ENCODE results near the gene DHRS4L2.
"Not testable (repeated sequence)": the region's sequence is repeated elsewhere in the genome, so short reads cannot be mapped to it uniquely, and the experiment has no call there.

The DHRS4L2 gene

DNA sequence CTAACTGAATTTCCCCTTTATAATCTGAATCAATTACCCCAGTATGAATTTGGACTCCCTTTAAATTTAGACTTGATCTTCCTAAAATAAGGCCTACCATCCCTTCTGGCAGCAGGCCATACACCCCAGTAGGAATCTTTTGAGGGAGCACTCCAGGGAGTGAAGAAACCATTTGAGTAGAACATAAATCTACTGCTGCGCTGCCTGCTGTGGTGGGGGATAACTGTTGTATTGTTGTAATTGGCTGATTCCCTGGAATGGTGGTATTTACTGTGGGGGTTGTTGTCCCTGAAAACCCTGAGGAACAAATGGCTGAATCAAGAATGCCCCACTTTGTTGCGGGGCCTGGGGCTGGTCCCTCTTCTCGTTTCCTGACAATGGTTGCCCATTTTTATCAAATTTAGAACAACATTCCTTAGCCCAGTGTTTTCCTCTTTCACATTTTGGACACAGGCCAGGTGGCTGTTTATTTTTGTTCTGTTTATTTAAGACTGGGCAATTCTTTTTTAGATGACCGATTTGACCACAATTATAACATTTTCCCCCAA, 24.1 kb downstream of the DHRS4L2 start:
- not testable (repeated sequence) for H3K79me1 ChIP-seq (ENCODE audit: low read length); H2BK5ac ChIP-seq (ENCODE audit: low read depth, low read length, poor library complexity); H4K12ac ChIP-seq (ENCODE audit: low read depth, low read length); H3K27me3 ChIP-seq (ENCODE audit: insufficient read depth, low read length); H3K4me2 ChIP-seq (ENCODE audit: low read length); H3K18ac ChIP-seq (ENCODE audit: low read length); H3K9ac ChIP-seq (ENCODE audit: low read length); H2BK120ac ChIP-seq (ENCODE audit: insufficient read depth, low read length, poor library complexity); H4K91ac ChIP-seq (ENCODE audit: low read depth, low read length); H3K14ac ChIP-seq (ENCODE audit: low read length); H3K4me1 ChIP-seq (ENCODE audit: control insufficient read depth in 1 of 2, insufficient read depth in 2 of 2, low read length in 2 of 2); H3K23ac ChIP-seq (ENCODE audit: low read length); DNase-seq; H3K27ac ChIP-seq (ENCODE audit: low read depth, low read length); H4K8ac ChIP-seq (ENCODE audit: low read depth, low read length); H2AK5ac ChIP-seq (ENCODE audit: low read length); H3K36me3 ChIP-seq (ENCODE audit: control insufficient read depth in 1 of 2, insufficient read depth in 2 of 2, low read length in 2 of 2); H2BK12ac ChIP-seq (ENCODE audit: low read length); H2AFZ ChIP-seq (ENCODE audit: insufficient read depth, low read length, poor library complexity); H3K4ac ChIP-seq (ENCODE audit: low read depth, low read length); H3K9me3 ChIP-seq (ENCODE audit: insufficient read depth, low read depth, low read length); H3K79me2 ChIP-seq (ENCODE audit: control insufficient read depth, insufficient read depth, low read length, poor library complexity); H3K4me3 ChIP-seq (ENCODE audit: low read depth, low read length)
- WGBS (ENCODE audit: extremely low coverage, insufficient coverage, insufficient read length): no CpG with 5 or more reads among the region's 4 CpGs

DNA sequence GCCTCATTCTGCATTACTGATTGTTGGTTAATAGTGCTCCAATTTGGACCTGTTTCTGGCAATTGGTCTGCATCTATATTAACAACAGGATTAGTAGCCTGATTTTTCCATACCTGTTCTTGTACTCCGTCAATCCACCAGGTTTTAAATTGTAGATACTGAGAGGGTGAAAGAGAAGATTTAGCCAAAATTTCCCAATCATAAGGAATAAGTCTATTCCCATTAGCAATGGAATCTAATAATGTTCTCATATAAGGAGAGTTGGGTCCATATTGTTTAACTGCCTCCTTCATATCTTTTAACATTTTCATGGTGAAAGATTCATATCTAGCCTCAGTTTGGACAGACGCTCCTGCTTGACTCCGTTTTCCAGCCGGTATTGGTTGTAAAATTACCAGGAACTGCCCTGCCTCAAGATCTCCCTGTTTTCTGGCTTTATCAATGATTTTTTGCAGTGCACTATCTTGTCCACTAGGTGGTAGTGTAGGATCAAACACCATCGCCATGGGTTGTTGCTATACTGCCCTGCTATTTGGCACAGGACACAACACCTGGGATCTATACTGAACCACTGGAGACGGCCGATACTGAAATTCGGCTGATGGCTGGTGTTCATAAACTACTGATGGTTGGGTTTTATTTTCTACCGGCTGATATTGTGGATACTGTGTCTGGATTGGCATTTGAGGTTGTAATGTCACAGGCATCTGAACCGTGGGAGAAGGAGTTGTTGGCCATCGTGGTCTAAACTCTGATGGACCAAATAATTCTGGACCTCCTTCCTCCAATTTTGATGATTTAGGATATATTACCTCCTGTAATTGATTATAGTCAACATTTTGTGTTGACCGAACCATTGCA, 25.2 kb downstream of the DHRS4L2 start:
- no peak overlapping the region for H3K27ac ChIP-seq (ENCODE audit: low read depth, low read length)

DNA sequence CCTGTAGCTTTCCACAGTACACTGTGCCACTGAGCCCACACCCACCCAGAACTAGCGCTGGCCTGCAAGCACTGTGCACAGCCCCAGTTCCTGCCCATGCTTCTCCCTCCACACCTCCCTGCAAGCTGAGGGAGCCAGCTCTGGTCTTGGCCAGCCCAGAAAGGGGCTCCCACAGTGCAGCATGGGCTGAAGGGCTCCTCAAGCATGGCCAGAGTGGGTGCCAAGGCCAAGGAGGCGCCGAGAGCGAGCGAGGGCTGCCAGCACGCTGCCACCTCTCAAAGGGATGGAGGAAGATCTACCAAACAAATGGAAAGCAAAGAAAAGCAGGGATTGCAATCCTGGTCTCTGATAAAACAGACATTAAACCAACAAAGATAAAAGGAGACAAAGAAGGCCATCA, 27.0 kb downstream of the DHRS4L2 start:
- not testable (repeated sequence) for H3K4ac ChIP-seq (ENCODE audit: low read depth, low read length); H2BK120ac ChIP-seq (ENCODE audit: insufficient read depth, low read length, poor library complexity); H2AFZ ChIP-seq (ENCODE audit: insufficient read depth, low read length, poor library complexity); H4K8ac ChIP-seq (ENCODE audit: low read depth, low read length); H3K18ac ChIP-seq (ENCODE audit: low read length); H4K12ac ChIP-seq (ENCODE audit: low read depth, low read length); H4K91ac ChIP-seq (ENCODE audit: low read depth, low read length); DNase-seq; H3K23ac ChIP-seq (ENCODE audit: low read length); H3K27ac ChIP-seq (ENCODE audit: low read depth, low read length); H2AK5ac ChIP-seq (ENCODE audit: low read length); H3K79me2 ChIP-seq (ENCODE audit: control insufficient read depth, insufficient read depth, low read length, poor library complexity); H3K36me3 ChIP-seq (ENCODE audit: control insufficient read depth in 1 of 2, insufficient read depth in 2 of 2, low read length in 2 of 2); H3K14ac ChIP-seq (ENCODE audit: low read length); H3K9me3 ChIP-seq (ENCODE audit: insufficient read depth, low read depth, low read length); H3K4me2 ChIP-seq (ENCODE audit: low read length); H3K4me1 ChIP-seq (ENCODE audit: control insufficient read depth in 1 of 2, insufficient read depth in 2 of 2, low read length in 2 of 2); H2BK5ac ChIP-seq (ENCODE audit: low read depth, low read length, poor library complexity); H3K27me3 ChIP-seq (ENCODE audit: insufficient read depth, low read length); H3K4me3 ChIP-seq (ENCODE audit: low read depth, low read length); H2BK12ac ChIP-seq (ENCODE audit: low read length); H3K9ac ChIP-seq (ENCODE audit: low read length); H3K79me1 ChIP-seq (ENCODE audit: low read length)
- no CpG with 5 or more reads among the region's 6 CpGs for WGBS (ENCODE audit: extremely low coverage, insufficient coverage, insufficient read length)

More for the DNA sequence above, 25.2 kb downstream of the DHRS4L2 start:
- H2BK120ac ChIP-seq (ENCODE audit: insufficient read depth, low read length, poor library complexity): no peak overlapping the region
- H4K91ac ChIP-seq (ENCODE audit: low read depth, low read length): no peak overlapping the region
- H4K8ac ChIP-seq (ENCODE audit: low read depth, low read length): no peak overlapping the region
- peak; percentile 33 to 91 for DNase-seq
- no peak overlapping the region for H3K4ac ChIP-seq (ENCODE audit: low read depth, low read length)
- no peak overlapping the region for H2BK12ac ChIP-seq (ENCODE audit: low read length)
- no peak overlapping the region for H3K18ac ChIP-seq (ENCODE audit: low read length)
- no peak overlapping the region for H3K9ac ChIP-seq (ENCODE audit: low read length)
- H4K12ac ChIP-seq (ENCODE audit: low read depth, low read length): no peak overlapping the region
- H3K79me1 ChIP-seq (ENCODE audit: low read length): no peaks in the 10 kb centered on the region
- H3K14ac ChIP-seq (ENCODE audit: low read length): no peak overlapping the region
- no peaks in the 10 kb centered on the region for H3K36me3 ChIP-seq (ENCODE audit: control insufficient read depth in 1 of 2, insufficient read depth in 2 of 2, low read length in 2 of 2)
- no peaks in the 10 kb centered on the region for H3K9me3 ChIP-seq (ENCODE audit: insufficient read depth, low read depth, low read length)
- no peaks in the 10 kb centered on the region for H3K79me2 ChIP-seq (ENCODE audit: control insufficient read depth, insufficient read depth, low read length, poor library complexity)
- H3K27me3 ChIP-seq (ENCODE audit: insufficient read depth, low read length): no peaks in the 10 kb centered on the region
- no peak overlapping the region for H3K23ac ChIP-seq (ENCODE audit: low read length)
- WGBS (ENCODE audit: extremely low coverage, insufficient coverage, insufficient read length): no CpG with 5 or more reads among the region's 12 CpGs
- H3K4me1 ChIP-seq (ENCODE audit: control insufficient read depth in 1 of 2, insufficient read depth in 2 of 2, low read length in 2 of 2): no peaks in the 10 kb centered on the region
- no peak overlapping the region for H3K4me3 ChIP-seq (ENCODE audit: low read depth, low read length)
- no peak overlapping the region for H2AFZ ChIP-seq (ENCODE audit: insufficient read depth, low read length, poor library complexity)
- no peak overlapping the region for H2AK5ac ChIP-seq (ENCODE audit: low read length)
- no peak overlapping the region for H3K4me2 ChIP-seq (ENCODE audit: low read length)
- no peak overlapping the region for H2BK5ac ChIP-seq (ENCODE audit: low read depth, low read length, poor library complexity)

DNA sequence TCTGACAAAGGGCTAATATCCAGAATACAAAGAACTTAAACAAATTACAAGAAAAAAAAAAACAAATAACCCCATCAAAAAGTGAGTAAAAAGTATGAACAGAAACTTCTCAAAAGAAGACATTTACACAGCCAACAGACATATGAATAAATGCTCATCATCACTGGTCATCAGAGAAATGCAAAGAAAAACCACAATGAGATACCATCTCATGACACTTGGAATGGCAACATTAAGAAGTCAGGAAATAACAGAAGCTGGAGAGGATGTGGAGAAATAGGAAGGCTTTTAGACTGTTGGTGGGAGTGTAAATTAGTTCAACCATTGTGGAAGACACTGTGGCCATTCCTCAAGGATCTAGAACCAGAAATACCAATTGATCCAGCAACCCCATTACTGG, 30.2 kb downstream of the DHRS4L2 start:
- not testable (repeated sequence) for H3K4me3 ChIP-seq (ENCODE audit: low read depth, low read length); H2BK5ac ChIP-seq (ENCODE audit: low read depth, low read length, poor library complexity); H3K4ac ChIP-seq (ENCODE audit: low read depth, low read length); H4K91ac ChIP-seq (ENCODE audit: low read depth, low read length); H2BK12ac ChIP-seq (ENCODE audit: low read length); H3K23ac ChIP-seq (ENCODE audit: low read length); H3K18ac ChIP-seq (ENCODE audit: low read length); H3K9me3 ChIP-seq (ENCODE audit: insufficient read depth, low read depth, low read length); H3K79me2 ChIP-seq (ENCODE audit: control insufficient read depth, insufficient read depth, low read length, poor library complexity); H2AK5ac ChIP-seq (ENCODE audit: low read length); H3K36me3 ChIP-seq (ENCODE audit: control insufficient read depth in 1 of 2, insufficient read depth in 2 of 2, low read length in 2 of 2); H2AFZ ChIP-seq (ENCODE audit: insufficient read depth, low read length, poor library complexity); H4K8ac ChIP-seq (ENCODE audit: low read depth, low read length); H3K27ac ChIP-seq (ENCODE audit: low read depth, low read length); H3K14ac ChIP-seq (ENCODE audit: low read length); H4K12ac ChIP-seq (ENCODE audit: low read depth, low read length); H2BK120ac ChIP-seq (ENCODE audit: insufficient read depth, low read length, poor library complexity); H3K79me1 ChIP-seq (ENCODE audit: low read length); H3K9ac ChIP-seq (ENCODE audit: low read length); DNase-seq; H3K4me1 ChIP-seq (ENCODE audit: control insufficient read depth in 1 of 2, insufficient read depth in 2 of 2, low read length in 2 of 2); H3K27me3 ChIP-seq (ENCODE audit: insufficient read depth, low read length); H3K4me2 ChIP-seq (ENCODE audit: low read length)
